Measurements from ENCODE around the gene HMCN2.

The HMCN2 gene

GRCh38 chr9:130382636-130383349 lies 117.2 kb downstream of the HMCN2 start:
- Mint-ChIP-seq H3K27ac (no peak overlapping the region), H3K27me3 (peaks cover 3% of the 10 kb centered on the region), H3K4me1 (no peaks in the 10 kb centered on the region), H3K4me3 (no peak overlapping the region), H3K36me3 (ENCODE audit: low read depth) (no peaks in the 10 kb centered on the region), H3K9me3 (no peaks in the 10 kb centered on the region)
- DNase-seq (no peak), ATAC-seq (no peak)

- ATAC-seq: no peak
- no peaks in the 10 kb centered on the region for H3K4me1 Mint-ChIP-seq
- H3K27ac Mint-ChIP-seq: no peak overlapping the region
- H3K9me3 Mint-ChIP-seq: no peaks in the 10 kb centered on the region
- H3K27me3 Mint-ChIP-seq: peaks cover 3% of the 10 kb centered on the region
- no peak overlapping the region for H3K4me3 Mint-ChIP-seq
- no peak for DNase-seq
- H3K36me3 Mint-ChIP-seq (ENCODE audit: low read depth): no peaks in the 10 kb centered on the region
These were observed 117.8 kb downstream of the HMCN2 start for GRCh38 chr9:130383350-130383715.

GRCh38 chr9:130383979-130384676 lies 118.6 kb downstream of the HMCN2 start:
- H3K36me3 Mint-ChIP-seq (ENCODE audit: low read depth): no peaks in the 10 kb centered on the region

DNA sequence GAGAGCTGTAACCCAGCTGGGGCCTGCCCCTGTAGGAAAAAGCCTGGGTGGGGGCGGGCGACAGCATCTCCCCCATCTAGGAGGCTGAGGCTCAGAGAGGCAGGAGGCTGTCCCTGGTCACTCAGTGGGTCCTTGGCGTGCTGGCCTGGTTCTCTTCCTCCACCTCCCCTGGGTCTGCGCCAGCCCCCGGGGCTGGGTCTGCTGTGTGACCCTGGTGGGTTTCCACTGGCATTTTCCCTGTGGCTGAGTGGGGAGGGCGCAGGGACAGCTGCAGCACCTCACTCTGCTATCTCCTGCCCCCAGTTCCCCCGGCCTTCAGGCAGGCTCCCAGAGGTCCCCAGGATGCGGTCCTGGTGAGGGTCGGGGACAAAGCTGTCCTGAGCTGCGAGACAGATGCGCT lies 119.7 kb downstream of the HMCN2 start:
- H3K27ac Mint-ChIP-seq: no peak overlapping the region
- no peak overlapping the region for H3K4me3 Mint-ChIP-seq
- no peaks in the 10 kb centered on the region for H3K36me3 Mint-ChIP-seq (ENCODE audit: low read depth)
- ATAC-seq: no peak
- no peak for DNase-seq
- peaks cover 3% of the 10 kb centered on the region for H3K27me3 Mint-ChIP-seq
- no peaks in the 10 kb centered on the region for H3K9me3 Mint-ChIP-seq
- H3K4me1 Mint-ChIP-seq: no peaks in the 10 kb centered on the region

More at GRCh38 chr9:130383979-130384676, 118.6 kb downstream of the HMCN2 start:
- ATAC-seq: peak; percentile 12
- Mint-ChIP-seq H3K27me3 (peaks cover 3% of the 10 kb centered on the region), H3K4me1 (no peaks in the 10 kb centered on the region), H3K9me3 (no peaks in the 10 kb centered on the region), H3K27ac (no peak overlapping the region), H3K4me3 (no peak overlapping the region)
- no peak for DNase-seq

DNA sequence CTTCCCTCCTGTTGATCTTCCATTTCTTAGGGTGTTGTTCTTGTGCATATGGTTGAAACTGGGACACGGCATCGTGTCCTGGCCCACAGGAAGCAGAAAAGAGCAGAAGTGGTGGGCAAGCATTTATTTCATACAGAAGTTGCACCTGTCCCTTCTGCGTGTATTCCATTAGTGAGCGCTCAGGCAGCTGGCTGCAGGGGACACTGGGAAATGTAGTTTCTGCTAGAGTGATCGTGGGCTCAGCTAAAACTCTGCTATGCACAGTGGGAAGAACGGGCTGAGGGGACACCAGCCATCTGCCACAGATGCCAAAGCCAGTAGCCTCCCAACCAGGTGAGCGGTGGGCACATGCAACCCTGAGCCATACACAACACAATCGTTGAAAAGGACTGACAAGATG lies 121.8 kb downstream of the HMCN2 start:
- Mint-ChIP-seq H3K4me3 (no peak overlapping the region), H3K27me3 (peaks cover 4% of the 10 kb centered on the region), H3K9me3 (no peaks in the 10 kb centered on the region), H3K4me1 (no peaks in the 10 kb centered on the region), H3K27ac (no peak overlapping the region), H3K36me3 (ENCODE audit: low read depth) (no peaks in the 10 kb centered on the region)
- ATAC-seq (no peak), DNase-seq (no peak)

DNA sequence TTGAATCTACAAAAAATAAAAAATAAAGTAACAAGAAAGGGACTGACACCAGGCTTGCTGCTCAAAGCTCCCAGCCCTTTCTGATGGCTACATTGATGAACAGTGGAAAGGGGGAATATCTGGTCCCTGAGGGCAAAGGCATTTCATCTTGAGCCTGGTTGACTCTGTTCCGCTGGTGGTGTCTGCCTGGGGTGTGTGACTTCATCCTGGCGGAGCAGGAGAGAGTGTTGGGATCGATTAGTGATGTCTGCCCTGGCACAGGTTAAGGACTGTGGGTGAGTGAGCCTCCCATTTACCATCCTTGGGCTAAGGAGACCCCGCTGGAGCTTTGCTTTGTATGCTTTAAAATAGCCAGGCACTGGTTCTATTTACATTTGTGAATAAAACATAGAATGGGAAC lies 122.3 kb downstream of the HMCN2 start:
- peaks cover 5% of the 10 kb centered on the region for H3K27me3 Mint-ChIP-seq
- no peak overlapping the region for H3K4me3 Mint-ChIP-seq
- DNase-seq (no peak), ATAC-seq (no peak)
- H3K27ac Mint-ChIP-seq: no peak overlapping the region
- H3K36me3 Mint-ChIP-seq (ENCODE audit: low read depth): no peaks in the 10 kb centered on the region
- no peaks in the 10 kb centered on the region for H3K9me3 Mint-ChIP-seq
- H3K4me1 Mint-ChIP-seq: no peaks in the 10 kb centered on the region

DNA sequence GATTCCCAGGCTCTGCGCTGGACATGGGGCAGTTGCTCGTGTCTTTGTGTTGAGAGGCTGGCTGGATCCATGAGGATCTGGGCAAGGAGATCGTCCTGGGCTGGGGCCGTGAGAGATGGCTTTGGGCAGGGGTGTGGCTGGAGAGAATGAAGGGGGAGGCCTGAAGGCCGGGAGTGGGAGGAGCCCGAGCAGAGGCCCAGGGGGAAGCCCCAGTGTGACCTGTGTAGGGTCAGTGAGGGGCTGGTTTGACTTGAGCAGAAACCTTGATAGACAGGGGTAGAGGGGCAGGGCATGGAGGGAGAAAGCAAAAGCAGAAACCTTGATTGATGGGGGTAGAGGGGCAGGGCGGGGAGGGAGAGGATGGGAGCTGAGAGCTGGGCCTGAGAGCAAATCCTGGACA lies 124.8 kb downstream of the HMCN2 start:
- no peak for DNase-seq
- H3K4me3 Mint-ChIP-seq: no peak overlapping the region

GRCh38 chr9:130390986-130391385 lies 125.4 kb downstream of the HMCN2 start:
- Mint-ChIP-seq H3K9me3 (no peaks in the 10 kb centered on the region), H3K36me3 (ENCODE audit: low read depth) (no peaks in the 10 kb centered on the region), H3K27me3 (peaks cover 4% of the 10 kb centered on the region), H3K4me1 (no peaks in the 10 kb centered on the region), H3K4me3 (no peak overlapping the region), H3K27ac (no peak overlapping the region)
- ATAC-seq (no peak), DNase-seq (no peak)

More for the DNA sequence above, 124.8 kb downstream of the HMCN2 start:
- H3K27me3 Mint-ChIP-seq: peaks cover 5% of the 10 kb centered on the region
- ATAC-seq: no peak
- no peaks in the 10 kb centered on the region for H3K9me3 Mint-ChIP-seq
- H3K36me3 Mint-ChIP-seq (ENCODE audit: low read depth): no peaks in the 10 kb centered on the region
- H3K4me1 Mint-ChIP-seq: no peaks in the 10 kb centered on the region
- no peak overlapping the region for H3K27ac Mint-ChIP-seq

- no peak overlapping the region for H3K4me3 Mint-ChIP-seq
- no peaks in the 10 kb centered on the region for H3K9me3 Mint-ChIP-seq
- DNase-seq (no peak), ATAC-seq (no peak)
- no peaks in the 10 kb centered on the region for H3K36me3 Mint-ChIP-seq (ENCODE audit: low read depth)
- no peaks in the 10 kb centered on the region for H3K4me1 Mint-ChIP-seq
- H3K27me3 Mint-ChIP-seq: peaks cover 3% of the 10 kb centered on the region
- H3K27ac Mint-ChIP-seq: no peak overlapping the region
These were observed 126.3 kb downstream of the HMCN2 start for GRCh38 chr9:130391866-130392265.

- Mint-ChIP-seq H3K4me3 (no peak overlapping the region), H3K36me3 (ENCODE audit: low read depth) (no peaks in the 10 kb centered on the region), H3K9me3 (no peaks in the 10 kb centered on the region), H3K4me1 (no peaks in the 10 kb centered on the region), H3K27ac (no peak overlapping the region), H3K27me3 (peaks cover 3% of the 10 kb centered on the region)
- DNase-seq (no peak), ATAC-seq (no peak)
These were observed 128.1 kb downstream of the HMCN2 start for GRCh38 chr9:130393681-130394071.

GRCh38 chr9:130394320-130394719 lies 128.8 kb downstream of the HMCN2 start:
- Mint-ChIP-seq H3K4me3 (no peak overlapping the region), H3K4me1 (no peaks in the 10 kb centered on the region), H3K27ac (no peak overlapping the region), H3K27me3 (peaks cover 3% of the 10 kb centered on the region), H3K9me3 (no peaks in the 10 kb centered on the region), H3K36me3 (ENCODE audit: low read depth) (no peaks in the 10 kb centered on the region)
- DNase-seq: no peak
- ATAC-seq: no peak

- Mint-ChIP-seq H3K27me3 (peaks cover 3% of the 10 kb centered on the region), H3K4me1 (no peaks in the 10 kb centered on the region), H3K36me3 (ENCODE audit: low read depth) (no peaks in the 10 kb centered on the region), H3K27ac (no peak overlapping the region), H3K4me3 (no peak overlapping the region), H3K9me3 (no peaks in the 10 kb centered on the region)
- ATAC-seq (no peak), DNase-seq (no peak)
These were observed 129.4 kb downstream of the HMCN2 start for GRCh38 chr9:130394814-130395470.

GRCh38 chr9:130395810-130396435 lies 130.4 kb downstream of the HMCN2 start:
- Mint-ChIP-seq H3K9me3 (no peaks in the 10 kb centered on the region), H3K27ac (no peak overlapping the region), H3K36me3 (ENCODE audit: low read depth) (no peaks in the 10 kb centered on the region), H3K4me1 (no peaks in the 10 kb centered on the region), H3K27me3 (peaks cover 3% of the 10 kb centered on the region), H3K4me3 (no peak overlapping the region)
- ATAC-seq (no peak), DNase-seq (no peak)

DNA sequence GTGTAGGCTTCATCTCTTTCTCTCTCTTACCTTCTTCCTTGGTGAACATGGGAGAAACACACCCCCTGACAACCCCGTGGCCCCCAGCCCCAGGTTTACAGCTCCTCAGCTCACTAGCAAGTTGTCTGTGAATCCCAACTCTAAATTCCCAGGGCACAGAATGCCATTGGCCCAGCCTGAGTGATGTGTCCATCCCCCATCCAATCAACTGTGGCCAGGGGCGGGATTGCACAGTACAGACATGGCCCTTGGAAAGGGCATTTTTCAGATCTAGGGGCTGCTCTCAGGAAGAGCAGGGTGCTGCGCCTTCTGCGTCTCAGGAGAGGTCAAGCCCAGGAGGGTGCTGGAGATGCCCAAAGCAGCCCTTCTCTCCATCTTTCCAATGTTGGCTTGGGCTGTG lies 131.0 kb downstream of the HMCN2 start:
- Mint-ChIP-seq H3K9me3 (no peaks in the 10 kb centered on the region), H3K36me3 (ENCODE audit: low read depth) (no peaks in the 10 kb centered on the region), H3K4me3 (no peak overlapping the region), H3K27me3 (peaks cover 3% of the 10 kb centered on the region), H3K4me1 (no peaks in the 10 kb centered on the region), H3K27ac (no peak overlapping the region)
- DNase-seq (no peak), ATAC-seq (no peak)
